HEK293 (cell line): Measurements from ENCODE around the gene RBM18.

Experiments used
- CTCF ChIA-PET: fragments of 350-600 bp; formaldehyde crosslinking; extraction: SDS; loops from one replicate; lab custom pipeline; 2021; ENCODE audit warnings: antibody characterized with exemption; lab: Yijun Ruan, JAX
- POLR2A ChIA-PET: fragments of 300-600 bp; formaldehyde crosslinking; extraction: SDS; loops from one replicate; lab custom pipeline; 2020; ENCODE audit warnings: antibody characterized with exemption, inconsistent platforms; lab: Yijun Ruan, JAX
- H3K27ac ChIP-seq: fragments of 200-500 bp; sonication (Bioruptor generic); 2 replicates; pipeline ENCODE4 v1.5.1; 2014; ENCODE audit warnings: low read depth, low read length, control low read depth, inconsistent platforms; ENCODE audit errors: extremely low read depth
- H3K36me3 ChIP-seq, 2 experiments: fragments of 200-500 bp in 1 of 2; sonication (Bioruptor generic) in 1 of 2; 1 replicate in 1 of 2; 2 replicates in 1 of 2; pipeline ENCODE4 v1.5.1; 2014 to 2017; ENCODE audit warnings: inconsistent platforms in 2 of 2, low read length in 2 of 2; ENCODE audit not compliant: control insufficient read depth in 2 of 2, insufficient read depth in 1 of 2
- H3K4me1 ChIP-seq: fragments of 200-500 bp; sonication (Bioruptor generic); 2 replicates; pipeline ENCODE4 v1.5.1; 2014; ENCODE audit warnings: mild to moderate bottlenecking, low read length, inconsistent platforms; ENCODE audit not compliant: control insufficient read depth, insufficient read depth
- H3K4me3 ChIP-seq: 2 replicates; pipeline ENCODE4 v1.5.1; 2011; ENCODE audit warnings: low read depth, mild to moderate bottlenecking, control low read depth, low read length, moderate library complexity
- H3K9me3 ChIP-seq: fragments of 200-500 bp; sonication (Bioruptor generic); 2 replicates; pipeline ENCODE4 v1.5.1; 2014; ENCODE audit warnings: low read depth, low read length, inconsistent platforms; ENCODE audit not compliant: control insufficient read depth, insufficient read depth
- EGR2 ChIP-seq: fragments of 450-650 bp; formaldehyde crosslinking; IDR thresholded peaks from 2 replicates; pipeline ENCODE4 v1.5.1; 2016; ENCODE audit warnings: low read depth, missing biosample characterization, missing genetic modification characterization
- GLI2 ChIP-seq: fragments of 450-650 bp; formaldehyde crosslinking; IDR thresholded peaks from 2 replicates; pipeline ENCODE4; 2017; ENCODE audit warnings: missing biosample characterization, missing genetic modification characterization, low read depth, borderline replicate concordance
- KLF10 ChIP-seq: fragments of 450-650 bp; IDR thresholded peaks from 2 replicates; pipeline ENCODE4 v1.5.1; 2018; ENCODE audit warnings: missing biosample characterization, mild to moderate bottlenecking, missing genetic modification characterization
- KLF17 ChIP-seq: fragments of 450-650 bp; formaldehyde crosslinking; IDR thresholded peaks from 2 replicates; pipeline ENCODE4 v1.5.1; 2016; ENCODE audit warnings: missing biosample characterization, missing genetic modification characterization
- KLF9 ChIP-seq: fragments of 450-650 bp; formaldehyde crosslinking; IDR thresholded peaks from 2 replicates; pipeline ENCODE4 v1.5.1; 2016; ENCODE audit warnings: missing biosample characterization, missing genetic modification characterization, low read depth
- MZF1 ChIP-seq: fragments of 450-650 bp; formaldehyde crosslinking; IDR thresholded peaks from 2 replicates; pipeline ENCODE4 v1.5.1; 2017; ENCODE audit warnings: missing biosample characterization, missing genetic modification characterization, borderline replicate concordance
- PRDM2 ChIP-seq: fragments of 450-650 bp; formaldehyde crosslinking; IDR thresholded peaks from 2 replicates; pipeline ENCODE4 v1.5.1; 2016; ENCODE audit warnings: missing biosample characterization, missing genetic modification characterization, borderline replicate concordance
- SETDB1 ChIP-seq: IDR thresholded peaks from one replicate; pipeline ENCODE4 v1.6.1; 2017; ENCODE audit warnings: mild to moderate bottlenecking, low read length, moderate library complexity, mixed read lengths; ENCODE audit not compliant: insufficient read length
- SP7 ChIP-seq: fragments of 450-650 bp; formaldehyde crosslinking; IDR thresholded peaks from 2 replicates; pipeline ENCODE4 v1.5.1; 2016; ENCODE audit warnings: missing biosample characterization, missing genetic modification characterization
- ZFHX2 ChIP-seq: fragments of 450-650 bp; formaldehyde crosslinking; conservative IDR thresholded peaks from 2 replicates; pipeline ENCODE4 v1.5.1; 2016; ENCODE audit warnings: missing biosample characterization, missing genetic modification characterization
- ZNF19 ChIP-seq: fragments of 450-650 bp; formaldehyde crosslinking; IDR thresholded peaks from 2 replicates; pipeline ENCODE4; 2016; ENCODE audit warnings: missing biosample characterization, missing genetic modification characterization, low read depth
- ZNF23 ChIP-seq: fragments of 450-650 bp; formaldehyde crosslinking; IDR thresholded peaks from 2 replicates; pipeline ENCODE4 v1.5.1; 2016; ENCODE audit warnings: missing biosample characterization, missing genetic modification characterization, borderline replicate concordance
- ZNF341 ChIP-seq: fragments of 450-650 bp; formaldehyde crosslinking; IDR thresholded peaks from 2 replicates; pipeline ENCODE4; 2016; ENCODE audit warnings: low read depth, missing biosample characterization, missing genetic modification characterization
- ZNF433 ChIP-seq: fragments of 450-650 bp; formaldehyde crosslinking; IDR thresholded peaks from 2 replicates; pipeline ENCODE4 v1.5.1; 2016; ENCODE audit warnings: missing biosample characterization, missing genetic modification characterization, low read depth
- ZNF530 ChIP-seq: fragments of 450-650 bp; formaldehyde crosslinking; IDR thresholded peaks from 2 replicates; pipeline ENCODE4 v1.5.1; 2016; ENCODE audit warnings: low read depth, missing biosample characterization, missing genetic modification characterization
- ZNF585B ChIP-seq: fragments of 450-650 bp; formaldehyde crosslinking; IDR thresholded peaks from 2 replicates; pipeline ENCODE4 v1.5.1; 2016; ENCODE audit warnings: missing biosample characterization, missing genetic modification characterization
- ZNF623 ChIP-seq: fragments of 450-650 bp; formaldehyde crosslinking; IDR thresholded peaks from 2 replicates; pipeline ENCODE4 v1.5.1; 2016; ENCODE audit warnings: missing biosample characterization, missing genetic modification characterization
- ZNF624 ChIP-seq: fragments of 450-650 bp; formaldehyde crosslinking; IDR thresholded peaks from 2 replicates; pipeline ENCODE4 v1.5.1; 2017; ENCODE audit warnings: missing biosample characterization, missing genetic modification characterization
- ZNF768 ChIP-seq: fragments of 450-650 bp; formaldehyde crosslinking; IDR thresholded peaks from 2 replicates; pipeline ENCODE4 v1.5.1; 2018; ENCODE audit warnings: missing biosample characterization, mild to moderate bottlenecking, missing genetic modification characterization
- TF ChIP-seq, protein P1 (sequence below): fragments of 450-650 bp; formaldehyde crosslinking; IDR thresholded peaks from 2 replicates; pipeline ENCODE4 v1.5.1; 2016; ENCODE audit warnings: missing biosample characterization, missing genetic modification characterization

RBM18 gene

DNA sequence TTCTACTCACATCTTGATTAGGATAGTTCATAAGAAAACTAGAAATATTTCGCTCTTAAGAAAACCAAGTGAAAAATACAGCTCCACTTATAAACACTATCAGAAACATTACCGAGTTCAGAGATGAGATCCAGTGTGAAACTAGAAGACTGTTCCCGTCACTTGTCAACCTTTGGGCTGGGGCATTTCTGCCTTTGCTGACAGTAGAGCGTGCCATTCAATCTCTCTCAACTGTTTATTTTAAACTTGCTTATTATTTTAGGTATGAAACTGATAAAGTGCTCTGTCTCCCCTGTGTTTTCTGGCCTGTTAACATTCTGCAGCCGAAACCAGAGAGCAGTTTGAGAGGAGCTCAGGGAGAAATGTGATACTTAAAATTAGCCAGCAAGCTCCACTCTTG is 16.7 kb upstream of the RBM18 start:
- H3K4me1 ChIP-seq, result no peaks in the 10 kb centered on the region; the same call in 1 of the 2 replicates
- no peaks in the 10 kb centered on the region for H3K9me3 ChIP-seq
- TF ChIP-seq ZNF623 (tag by site-specific recombination) (no peak), ZNF530 (tag by site-specific recombination) (no peak), EGR2 (tag by site-specific recombination) (no peak), GLI2 (no peak), ZNF23 (tag by site-specific recombination) (no peak), ZNF585B (tag by site-specific recombination) (no peak), KLF17 (no peak)
- ChIA-PET POLR2A (no interaction called here), CTCF (interaction anchor here (0.6 kb wide), 1 partner anchor 106 kb away, joined by 4 read pairs; no protein-coding TSS in a partner anchor)
- H3K36me3 ChIP-seq, result peaks cover 2 to 43% of the 10 kb centered on the region in 2 experiments; a peak in 1 of 3 replicates
- no peak overlapping the region for H3K27ac ChIP-seq
- H3K4me3 ChIP-seq, result no peak overlapping the region

DNA sequence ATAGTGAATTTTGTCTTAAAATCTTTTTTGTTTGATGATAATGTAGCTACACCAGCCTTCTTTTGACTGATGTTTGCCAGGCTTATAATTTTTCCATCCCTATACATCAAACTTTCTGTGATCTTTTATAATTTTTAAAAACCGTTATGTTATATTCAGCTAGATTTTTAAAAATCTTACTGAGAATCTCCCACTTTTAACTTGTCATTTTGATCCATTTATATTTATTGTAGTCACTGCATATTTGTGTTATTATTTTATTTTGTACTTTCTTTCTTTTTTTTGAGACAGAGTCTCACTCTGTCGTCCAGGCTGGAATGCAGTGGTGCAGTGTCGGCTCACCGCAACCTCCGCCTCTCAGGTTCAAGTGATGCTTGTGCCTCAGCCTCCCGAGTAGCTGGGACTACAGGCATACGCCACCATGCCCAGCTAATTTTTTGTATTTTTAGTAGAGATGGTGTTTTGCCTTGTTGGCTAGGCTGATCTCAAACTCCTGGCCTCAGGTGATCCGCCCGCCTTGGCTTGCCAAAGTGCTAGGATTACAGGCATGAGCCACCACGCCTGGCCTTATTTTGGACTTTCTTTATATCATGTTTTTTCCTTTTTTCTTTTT is 12.8 kb upstream of the RBM18 start:
- CTCF ChIA-PET, result interaction anchor here (0.9 kb wide), 1 partner anchor 154 kb away, joined by 3 read pairs; no protein-coding TSS in a partner anchor

DNA sequence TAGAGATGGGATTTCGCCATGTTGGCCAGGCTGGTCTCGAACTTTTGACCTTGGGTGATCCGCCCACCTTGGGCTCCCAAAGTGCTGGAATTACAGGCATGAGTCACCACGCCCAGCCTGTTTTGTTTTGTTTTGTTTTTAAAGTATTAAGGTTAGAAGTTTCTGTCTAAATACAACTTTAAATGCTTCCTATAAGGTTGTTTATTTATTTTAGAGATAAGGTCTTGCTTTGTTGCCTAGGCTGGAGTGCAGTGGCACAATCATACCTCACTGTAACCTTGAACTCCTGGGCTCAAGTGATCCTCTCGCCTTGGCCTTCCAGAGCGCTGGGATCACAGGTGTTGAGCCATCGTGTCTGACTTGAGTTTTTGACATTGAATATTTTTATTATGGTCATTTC is 11.5 kb upstream of the RBM18 start:
- H3K27ac ChIP-seq, result no peak overlapping the region
- 0 out of 2 replicates have a peak, but pooled peaks have one; percentile 10 for TF ChIP-seq ZFHX2 (tag by site-specific recombination)
- TF ChIP-seq KLF9 (tag by site-specific recombination), result no peak
- TF ChIP-seq SP7 (tag by site-specific recombination), result peak; percentile 28; the same call in 1 of the 2 replicates
- no peaks in the 10 kb centered on the region for H3K9me3 ChIP-seq
- CTCF ChIA-PET, result no interaction called here
- H3K4me1 ChIP-seq, result no peaks in the 10 kb centered on the region
- no peak overlapping the region for H3K4me3 ChIP-seq
- H3K36me3 ChIP-seq, result peaks cover 6 to 43% of the 10 kb centered on the region in 2 experiments
- POLR2A ChIA-PET, result no interaction called here

More for the DNA sequence above, 12.8 kb upstream of the RBM18 start:
- Histone ChIP-seq H3K4me3 (no peak overlapping the region), H3K4me1 (no peaks in the 10 kb centered on the region; the same call in 1 of the 2 replicates), H3K9me3 (no peaks in the 10 kb centered on the region), H3K36me3 (peaks cover 6 to 40% of the 10 kb centered on the region in 2 experiments), H3K27ac (no peak overlapping the region)
- TF ChIP-seq ZNF433, result no peak
- TF ChIP-seq SETDB1, result peak; percentile 89
- POLR2A ChIA-PET, result no interaction called here

DNA sequence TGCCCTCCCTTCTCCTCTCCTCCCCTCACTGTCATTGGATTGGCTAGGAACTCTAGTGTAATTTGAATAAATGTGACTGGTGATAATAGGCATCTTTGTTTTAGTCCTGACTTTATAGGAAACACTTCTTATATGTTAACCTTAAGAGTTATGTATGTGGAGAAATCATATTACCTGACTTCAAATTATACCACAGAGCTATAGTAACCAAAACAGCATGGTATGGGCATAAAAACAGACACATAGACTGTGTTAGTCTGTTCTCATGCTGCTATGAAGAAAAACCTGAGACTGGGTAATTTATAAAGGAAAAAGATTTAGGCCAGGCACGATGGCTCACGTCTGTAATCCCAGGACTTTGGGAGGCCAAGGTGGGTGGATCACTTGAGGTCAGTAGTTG is 9.4 kb upstream of the RBM18 start:
- Histone ChIP-seq H3K36me3 (peaks cover 6 to 42% of the 10 kb centered on the region in 2 experiments), H3K9me3 (no peaks in the 10 kb centered on the region), H3K4me1 (no peaks in the 10 kb centered on the region), H3K27ac (no peak overlapping the region), H3K4me3 (no peak overlapping the region)
- ChIA-PET POLR2A (no interaction called here), CTCF (interaction anchor here (0.8 kb wide), 2 partner anchors 13 to 46 kb away, joined by 3 to 4 read pairs; no protein-coding TSS in a partner anchor)
- TF ChIP-seq, protein P1, sequence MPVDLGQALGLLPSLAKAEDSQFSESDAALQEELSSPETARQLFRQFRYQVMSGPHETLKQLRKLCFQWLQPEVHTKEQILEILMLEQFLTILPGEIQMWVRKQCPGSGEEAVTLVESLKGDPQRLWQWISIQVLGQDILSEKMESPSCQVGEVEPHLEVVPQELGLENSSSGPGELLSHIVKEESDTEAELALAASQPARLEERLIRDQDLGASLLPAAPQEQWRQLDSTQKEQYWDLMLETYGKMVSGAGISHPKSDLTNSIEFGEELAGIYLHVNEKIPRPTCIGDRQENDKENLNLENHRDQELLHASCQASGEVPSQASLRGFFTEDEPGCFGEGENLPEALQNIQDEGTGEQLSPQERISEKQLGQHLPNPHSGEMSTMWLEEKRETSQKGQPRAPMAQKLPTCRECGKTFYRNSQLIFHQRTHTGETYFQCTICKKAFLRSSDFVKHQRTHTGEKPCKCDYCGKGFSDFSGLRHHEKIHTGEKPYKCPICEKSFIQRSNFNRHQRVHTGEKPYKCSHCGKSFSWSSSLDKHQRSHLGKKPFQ (tag by site-specific recombination), result no peak
- TF ChIP-seq ZNF341 (tag by site-specific recombination) (no peak), MZF1 (tag by site-specific recombination) (no peak), ZNF768 (tag by site-specific recombination) (no peak), ZNF624 (no peak), PRDM2 (no peak), ZNF19 (no peak), KLF10 (tag by site-specific recombination) (no peak)
